ENCODE data around the gene KCNMA1. TPM values are rescaled to one million over a fixed set of nuclear protein-coding genes. Genes with fewer than 3 reads are reported as not detected.

The KCNMA1 gene
- total RNA-seq, 1 donor from 2014 or later: 0.21 TPM

DNA sequence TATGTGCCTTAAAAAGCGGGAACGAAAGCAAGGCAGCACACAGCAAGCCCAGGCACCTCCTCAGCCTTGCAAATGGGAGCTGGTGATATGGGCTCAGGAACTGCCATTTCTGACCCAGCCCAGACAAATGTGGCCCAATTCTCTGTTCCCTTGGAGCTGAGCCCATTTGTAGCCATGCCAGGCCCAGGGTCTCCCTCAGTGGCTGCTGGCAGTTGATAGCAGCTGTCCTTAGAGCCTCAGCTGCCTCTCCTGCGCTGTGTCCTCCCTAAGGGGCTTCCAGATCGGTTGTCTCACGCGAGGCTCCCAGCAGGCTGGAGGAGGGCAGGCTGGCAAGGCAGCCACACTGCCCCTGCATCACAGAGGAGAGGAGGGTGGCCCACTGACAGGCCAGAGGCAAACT lies 275.8 kb downstream of the KCNMA1 start:
- H3K4me1 Mint-ChIP-seq (ENCODE audit: low read depth): no peaks in the 10 kb centered on the region
- H3K36me3 Mint-ChIP-seq (ENCODE audit: low read depth): no peaks in the 10 kb centered on the region
- no peak overlapping the region for H3K4me3 Mint-ChIP-seq (ENCODE audit: low read depth)
- no peak for DNase-seq (ENCODE audit: low spot score)
- H3K27me3 Mint-ChIP-seq (ENCODE audit: low read depth): no peaks in the 10 kb centered on the region
- intact Hi-C loops (cut with micrococcal nuclease): no loop called here
- no peak overlapping the region for H3K27ac Mint-ChIP-seq
- no peaks in the 10 kb centered on the region for H3K9me3 Mint-ChIP-seq

DNA sequence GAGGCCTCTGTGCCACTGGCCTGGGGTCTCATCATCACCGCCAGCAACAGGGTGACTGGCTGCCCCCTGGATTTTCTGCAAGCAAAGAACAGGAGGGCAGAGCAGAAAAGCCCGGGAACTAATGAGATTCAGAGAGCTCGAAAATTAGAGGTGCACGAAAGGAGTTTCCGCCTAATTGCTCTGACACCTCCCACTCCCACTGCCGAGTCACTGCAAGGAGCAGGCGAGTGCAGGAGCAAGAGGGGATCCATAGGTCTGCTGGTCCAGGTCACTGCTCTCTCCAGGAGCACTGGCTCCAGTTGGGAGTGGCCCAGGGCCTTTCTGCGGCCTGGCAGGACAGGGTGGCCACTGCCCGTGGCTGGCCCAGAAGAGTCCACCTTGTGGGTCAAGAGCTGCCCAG lies 276.2 kb downstream of the KCNMA1 start:
- H3K36me3 Mint-ChIP-seq (ENCODE audit: low read depth): no peaks in the 10 kb centered on the region
- intact Hi-C loops (cut with micrococcal nuclease): no loop called here
- H3K9me3 Mint-ChIP-seq: no peaks in the 10 kb centered on the region
- no peak for DNase-seq (ENCODE audit: low spot score)
- H3K4me1 Mint-ChIP-seq (ENCODE audit: low read depth): no peaks in the 10 kb centered on the region
- no peak overlapping the region for H3K4me3 Mint-ChIP-seq (ENCODE audit: low read depth)
- H3K27ac Mint-ChIP-seq: no peak overlapping the region
- no peaks in the 10 kb centered on the region for H3K27me3 Mint-ChIP-seq (ENCODE audit: low read depth)

DNA sequence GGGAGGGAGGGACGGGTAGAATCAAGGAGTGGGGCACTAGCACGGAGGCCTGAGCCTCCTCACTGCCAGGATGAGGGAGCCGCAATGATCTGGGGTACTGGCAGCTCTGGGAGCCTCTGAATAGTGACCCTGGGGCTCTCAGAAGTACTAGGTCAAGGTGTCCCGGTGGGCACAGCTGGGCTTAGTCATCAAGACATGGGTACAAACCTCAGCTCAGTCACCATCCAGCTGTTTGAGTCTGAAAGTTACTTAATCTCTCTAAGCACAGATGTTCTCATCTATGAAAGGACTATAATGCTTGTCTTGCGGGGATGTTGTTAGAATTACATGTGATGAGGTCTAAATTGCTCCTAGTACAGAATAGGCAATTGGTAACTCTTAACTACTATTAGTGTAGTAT lies 276.8 kb downstream of the KCNMA1 start:
- H3K27me3 Mint-ChIP-seq (ENCODE audit: low read depth): no peaks in the 10 kb centered on the region
- DNase-seq (ENCODE audit: low spot score): no peak
- no peak overlapping the region for H3K4me3 Mint-ChIP-seq (ENCODE audit: low read depth)
- no peaks in the 10 kb centered on the region for H3K4me1 Mint-ChIP-seq (ENCODE audit: low read depth)
- no peak overlapping the region for H3K27ac Mint-ChIP-seq
- H3K9me3 Mint-ChIP-seq: no peaks in the 10 kb centered on the region
- intact Hi-C loops (cut with micrococcal nuclease): no loop called here
- H3K36me3 Mint-ChIP-seq (ENCODE audit: low read depth): no peaks in the 10 kb centered on the region

DNA sequence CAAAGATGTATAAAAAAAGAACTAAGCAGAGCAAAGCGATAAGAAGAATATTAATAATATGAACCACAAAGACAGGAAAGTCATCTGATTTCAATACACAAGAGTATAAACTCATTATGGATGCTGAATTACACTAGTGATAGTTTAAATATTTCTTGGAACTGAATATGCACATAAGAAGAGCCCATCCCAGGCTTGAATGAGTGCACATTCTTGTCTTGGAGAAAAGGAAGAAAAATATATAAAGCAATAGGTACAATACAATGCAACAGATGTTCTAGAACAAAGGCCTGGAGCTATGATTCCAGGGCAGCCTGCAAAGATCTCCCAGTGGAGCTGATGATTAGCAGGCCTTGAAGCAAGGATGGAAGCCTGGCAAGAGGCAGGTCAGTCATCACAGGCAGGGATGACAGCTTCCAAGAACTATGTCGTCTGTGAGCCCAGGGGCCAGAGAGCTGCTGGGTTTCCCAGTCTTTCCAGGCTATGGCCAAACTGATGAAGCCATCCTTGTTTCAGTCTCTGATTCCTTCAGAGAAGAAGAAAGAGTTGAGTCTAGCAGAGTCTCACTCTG lies 277.6 kb downstream of the KCNMA1 start:
- no peaks in the 10 kb centered on the region for H3K9me3 Mint-ChIP-seq
- no peaks in the 10 kb centered on the region for H3K27me3 Mint-ChIP-seq (ENCODE audit: low read depth)
- H3K36me3 Mint-ChIP-seq (ENCODE audit: low read depth): no peaks in the 10 kb centered on the region
- H3K27ac Mint-ChIP-seq: no peak overlapping the region
- intact Hi-C loops (cut with micrococcal nuclease): no loop called here
- no peaks in the 10 kb centered on the region for H3K4me1 Mint-ChIP-seq (ENCODE audit: low read depth)
- H3K4me3 Mint-ChIP-seq (ENCODE audit: low read depth): no peak overlapping the region
- no peak for DNase-seq (ENCODE audit: low spot score)

DNA sequence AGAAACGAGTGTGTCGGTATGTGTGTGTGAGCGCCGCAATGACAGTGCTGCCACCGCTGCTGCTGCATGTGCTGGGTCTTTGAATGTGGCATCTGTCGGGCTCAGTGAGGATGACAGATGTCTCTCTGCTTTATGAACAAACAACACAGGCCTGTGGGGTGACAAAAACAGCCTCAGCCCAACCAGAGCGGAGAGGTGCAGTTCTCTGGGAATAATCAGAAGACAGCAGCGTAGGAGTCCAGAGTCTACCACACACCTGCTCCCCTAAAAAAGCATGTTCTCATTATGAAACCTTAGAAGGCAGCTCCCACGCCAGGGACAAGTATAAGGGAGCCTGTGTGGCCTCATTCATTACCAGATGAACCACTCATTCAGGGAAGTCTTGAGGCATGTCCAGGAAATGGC lies 278.3 kb downstream of the KCNMA1 start:
- Mint-ChIP-seq H3K27me3 (ENCODE audit: low read depth) (no peaks in the 10 kb centered on the region), H3K4me3 (ENCODE audit: low read depth) (no peak overlapping the region), H3K36me3 (ENCODE audit: low read depth) (no peaks in the 10 kb centered on the region), H3K9me3 (no peaks in the 10 kb centered on the region), H3K27ac (no peak overlapping the region), H3K4me1 (ENCODE audit: low read depth) (no peaks in the 10 kb centered on the region)
- no peak for DNase-seq (ENCODE audit: low spot score)
- intact Hi-C loops (cut with micrococcal nuclease): no loop called here

DNA sequence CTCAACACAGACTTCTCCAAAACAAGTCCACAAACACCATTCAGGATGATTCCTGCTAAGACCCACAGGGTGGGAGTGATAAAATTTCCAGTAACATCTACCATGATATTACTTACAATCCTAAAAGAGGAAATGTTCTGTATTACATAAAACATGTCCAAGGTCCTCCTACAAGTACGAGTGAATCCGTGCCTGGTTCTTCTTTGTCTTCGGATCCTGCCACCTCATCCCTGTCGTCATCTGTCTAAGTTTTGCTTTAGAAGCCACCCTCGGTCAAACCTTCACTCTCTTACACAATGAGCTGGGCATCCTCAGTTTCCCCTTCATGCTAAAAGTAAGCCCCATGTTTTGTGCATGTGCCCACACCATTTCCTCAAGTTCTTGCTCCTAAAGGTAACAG lies 279.0 kb downstream of the KCNMA1 start:
- no peak for DNase-seq (ENCODE audit: low spot score)
- no peaks in the 10 kb centered on the region for H3K36me3 Mint-ChIP-seq (ENCODE audit: low read depth)
- H3K27me3 Mint-ChIP-seq (ENCODE audit: low read depth): no peaks in the 10 kb centered on the region
- no peaks in the 10 kb centered on the region for H3K4me1 Mint-ChIP-seq (ENCODE audit: low read depth)
- H3K4me3 Mint-ChIP-seq (ENCODE audit: low read depth): no peak overlapping the region
- no peak overlapping the region for H3K27ac Mint-ChIP-seq
- intact Hi-C loops (cut with micrococcal nuclease): no loop called here
- no peaks in the 10 kb centered on the region for H3K9me3 Mint-ChIP-seq

DNA sequence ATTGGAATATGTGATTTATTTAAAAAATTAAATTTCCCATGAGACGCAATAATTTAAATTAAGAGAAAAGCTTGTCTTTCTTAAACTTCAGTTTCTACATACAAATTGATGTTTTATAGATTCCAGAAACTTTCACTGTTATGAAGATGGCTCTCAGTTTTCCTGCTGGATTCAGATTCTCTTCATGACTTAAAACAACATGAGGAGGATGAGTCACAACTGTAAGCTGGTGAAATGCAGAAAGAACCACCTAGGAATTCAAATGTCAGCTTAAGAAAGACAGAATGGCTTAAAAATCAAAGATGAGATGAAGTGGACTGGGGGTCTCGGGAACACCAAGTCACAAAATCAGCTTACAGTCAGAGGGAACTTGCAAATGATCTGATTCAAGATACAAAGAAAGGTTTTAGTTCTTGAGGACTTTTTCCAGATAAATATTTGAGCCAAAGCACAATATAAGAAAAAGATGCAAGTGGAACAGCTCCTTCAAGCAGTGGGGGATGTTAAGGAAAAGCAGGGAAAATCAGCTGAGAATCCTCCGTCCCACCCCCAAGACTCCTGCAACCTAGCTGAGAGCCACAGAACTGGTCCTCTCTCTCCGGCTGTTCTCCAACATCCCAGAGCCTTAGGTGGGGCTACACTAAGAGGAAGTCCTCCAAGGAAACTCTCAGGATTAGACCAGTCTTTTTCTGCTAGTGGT lies 279.8 kb downstream of the KCNMA1 start:
- Mint-ChIP-seq H3K9me3 (no peaks in the 10 kb centered on the region), H3K4me1 (ENCODE audit: low read depth) (no peaks in the 10 kb centered on the region), H3K4me3 (ENCODE audit: low read depth) (no peak overlapping the region), H3K27ac (no peak overlapping the region), H3K27me3 (ENCODE audit: low read depth) (no peaks in the 10 kb centered on the region), H3K36me3 (ENCODE audit: low read depth) (no peaks in the 10 kb centered on the region)
- no peak for DNase-seq (ENCODE audit: low spot score)
- intact Hi-C loops (cut with micrococcal nuclease): no loop called here

DNA sequence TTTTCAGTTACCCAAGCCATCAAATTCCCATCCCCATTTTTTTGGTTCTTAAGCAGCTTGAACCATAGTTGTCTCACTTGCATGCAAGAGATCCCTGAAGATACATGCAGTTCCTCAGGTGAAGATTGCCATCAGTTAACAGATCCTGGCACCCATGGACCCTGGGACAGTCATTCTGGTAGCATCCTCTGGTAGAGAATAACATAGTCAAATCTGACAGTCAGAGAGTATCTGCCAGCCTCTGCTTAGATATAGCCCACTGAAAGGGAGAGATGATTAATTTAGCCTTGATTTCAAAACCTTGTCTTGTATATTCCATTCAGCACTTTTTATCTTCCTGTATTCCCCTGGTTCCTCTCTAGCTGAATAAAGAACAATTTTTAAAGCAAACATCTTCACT lies 280.4 kb downstream of the KCNMA1 start:
- Mint-ChIP-seq H3K27me3 (ENCODE audit: low read depth) (no peaks in the 10 kb centered on the region), H3K4me1 (ENCODE audit: low read depth) (no peaks in the 10 kb centered on the region), H3K27ac (no peak overlapping the region), H3K36me3 (ENCODE audit: low read depth) (no peaks in the 10 kb centered on the region), H3K9me3 (no peaks in the 10 kb centered on the region), H3K4me3 (ENCODE audit: low read depth) (no peak overlapping the region)
- DNase-seq (ENCODE audit: low spot score): no peak
- intact Hi-C loops (cut with micrococcal nuclease): no loop called here

DNA sequence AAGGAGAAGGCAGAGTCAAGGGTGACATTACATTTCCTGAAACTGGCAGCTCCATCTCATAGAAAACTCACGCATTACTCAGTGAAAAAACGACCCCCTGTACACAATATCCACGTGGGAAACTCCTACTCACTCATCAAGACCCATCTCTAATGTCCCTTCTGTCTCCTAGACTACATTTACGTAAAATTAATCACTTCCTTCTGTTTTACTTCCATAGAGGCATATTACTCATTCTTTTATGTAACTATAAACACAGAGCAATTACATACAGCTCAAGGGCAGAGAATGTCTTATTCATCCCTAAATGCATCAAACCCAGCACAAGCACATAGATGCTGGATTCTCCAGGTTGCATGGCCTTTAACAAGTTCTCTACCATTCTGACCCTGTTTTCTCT lies 281.8 kb downstream of the KCNMA1 start:
- intact Hi-C loops (cut with micrococcal nuclease): no loop called here
- Mint-ChIP-seq H3K27ac (no peak overlapping the region), H3K4me1 (ENCODE audit: low read depth) (peaks cover under 1% of the 10 kb centered on the region), H3K9me3 (no peaks in the 10 kb centered on the region), H3K27me3 (ENCODE audit: low read depth) (no peaks in the 10 kb centered on the region), H3K4me3 (ENCODE audit: low read depth) (no peak overlapping the region), H3K36me3 (ENCODE audit: low read depth) (no peaks in the 10 kb centered on the region)
- no peak for DNase-seq (ENCODE audit: low spot score)

DNA sequence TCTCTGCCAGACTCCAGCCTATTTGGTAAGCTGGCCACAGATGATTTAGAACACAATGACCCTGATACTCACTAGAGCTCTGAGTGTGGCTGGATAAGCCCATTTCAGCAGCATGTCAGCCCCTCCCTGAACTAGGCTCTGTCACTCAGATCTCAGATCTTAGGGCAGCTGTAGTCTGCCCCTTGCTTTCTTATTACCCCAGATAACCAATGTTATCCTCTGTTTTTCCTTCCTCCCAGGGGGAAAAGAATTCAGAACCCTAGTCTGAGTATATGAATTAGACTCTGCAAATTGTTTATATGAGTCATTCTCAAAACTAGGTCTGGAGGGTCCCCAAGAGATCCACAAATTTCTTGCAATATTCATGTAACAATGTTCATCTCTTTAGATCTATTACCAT lies 286.2 kb downstream of the KCNMA1 start:
- Mint-ChIP-seq H3K4me3 (ENCODE audit: low read depth) (no peak overlapping the region), H3K4me1 (ENCODE audit: low read depth) (peaks cover 2% of the 10 kb centered on the region), H3K27me3 (ENCODE audit: low read depth) (no peaks in the 10 kb centered on the region), H3K36me3 (ENCODE audit: low read depth) (no peaks in the 10 kb centered on the region), H3K27ac (no peak overlapping the region), H3K9me3 (no peaks in the 10 kb centered on the region)
- intact Hi-C loops (cut with micrococcal nuclease): no loop called here
- DNase-seq (ENCODE audit: low spot score): no peak

DNA sequence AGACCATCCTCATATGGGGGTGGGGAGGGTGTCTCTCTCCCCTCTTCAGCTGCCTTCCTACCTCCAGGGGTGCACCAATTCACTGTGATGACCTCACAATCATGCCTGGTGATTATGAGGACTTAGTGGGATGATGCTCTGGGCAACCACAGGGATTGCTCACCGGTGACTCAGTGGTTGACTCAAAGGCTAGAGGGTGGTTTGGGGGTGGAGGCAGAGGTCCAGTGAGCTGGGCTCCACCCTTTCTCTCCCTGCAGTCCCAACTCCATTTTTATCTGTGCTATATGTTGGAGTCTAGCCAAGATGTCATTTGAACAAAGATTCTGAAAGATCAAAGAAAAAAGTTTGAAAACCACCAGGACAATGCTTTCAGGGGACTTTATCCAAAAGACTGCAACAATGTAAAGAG lies 286.9 kb downstream of the KCNMA1 start:
- peaks cover 2% of the 10 kb centered on the region for H3K4me1 Mint-ChIP-seq (ENCODE audit: low read depth)
- no peaks in the 10 kb centered on the region for H3K9me3 Mint-ChIP-seq
- H3K4me3 Mint-ChIP-seq (ENCODE audit: low read depth): no peak overlapping the region
- no peak overlapping the region for H3K27ac Mint-ChIP-seq
- H3K27me3 Mint-ChIP-seq (ENCODE audit: low read depth): no peaks in the 10 kb centered on the region
- no peak for DNase-seq (ENCODE audit: low spot score)
- H3K36me3 Mint-ChIP-seq (ENCODE audit: low read depth): no peaks in the 10 kb centered on the region
- intact Hi-C loops (cut with micrococcal nuclease): no loop called here

DNA sequence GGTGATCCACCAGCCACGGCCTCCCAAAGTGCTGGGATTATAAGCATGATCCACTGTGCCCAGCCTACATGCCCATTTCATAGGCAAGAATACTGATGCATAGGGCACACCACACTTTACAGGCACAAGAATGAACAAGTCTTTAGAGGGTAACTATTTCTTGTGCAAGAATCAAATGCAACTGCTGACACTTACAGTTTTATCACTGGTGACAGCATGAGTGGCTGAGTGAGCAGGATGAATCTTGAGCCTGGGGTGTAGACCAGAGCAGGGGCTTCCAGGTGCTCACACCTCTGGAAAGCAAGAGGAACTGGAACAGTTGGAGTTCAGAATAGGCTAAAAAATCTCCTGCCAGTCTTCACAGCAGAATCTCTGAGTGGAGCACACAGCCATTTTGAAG lies 287.5 kb downstream of the KCNMA1 start:
- no peak for DNase-seq (ENCODE audit: low spot score)
- intact Hi-C loops (cut with micrococcal nuclease): no loop called here
- no peaks in the 10 kb centered on the region for H3K9me3 Mint-ChIP-seq
- H3K27me3 Mint-ChIP-seq (ENCODE audit: low read depth): no peaks in the 10 kb centered on the region
- no peaks in the 10 kb centered on the region for H3K36me3 Mint-ChIP-seq (ENCODE audit: low read depth)
- H3K4me3 Mint-ChIP-seq (ENCODE audit: low read depth): no peak overlapping the region
- peaks cover 2% of the 10 kb centered on the region for H3K4me1 Mint-ChIP-seq (ENCODE audit: low read depth)
- no peak overlapping the region for H3K27ac Mint-ChIP-seq

DNA sequence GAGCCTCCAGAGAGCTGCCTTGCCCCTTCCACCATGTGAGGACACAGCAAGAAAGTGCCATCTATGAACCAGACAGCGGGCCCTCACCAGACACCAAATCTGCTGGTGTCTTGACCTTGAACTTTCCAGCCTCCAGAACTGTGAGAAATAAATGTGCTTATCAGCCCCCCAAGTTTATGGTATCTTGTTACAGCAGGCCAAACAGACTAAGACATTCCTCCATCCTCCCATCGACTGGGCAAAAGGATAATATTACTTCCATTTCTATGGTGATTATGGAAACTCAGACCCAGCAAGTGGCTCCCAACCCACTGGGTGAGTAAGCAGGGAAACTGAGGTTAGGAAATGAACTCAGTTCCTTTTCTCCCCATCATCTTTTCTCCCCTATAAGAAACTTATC lies 288.4 kb downstream of the KCNMA1 start:
- Mint-ChIP-seq H3K27me3 (ENCODE audit: low read depth) (no peaks in the 10 kb centered on the region), H3K36me3 (ENCODE audit: low read depth) (no peaks in the 10 kb centered on the region), H3K4me1 (ENCODE audit: low read depth) (peaks cover 2% of the 10 kb centered on the region), H3K27ac (no peak overlapping the region), H3K4me3 (ENCODE audit: low read depth) (no peak overlapping the region), H3K9me3 (no peaks in the 10 kb centered on the region)
- DNase-seq (ENCODE audit: low spot score): no peak
- intact Hi-C loops (cut with micrococcal nuclease): no loop called here

DNA sequence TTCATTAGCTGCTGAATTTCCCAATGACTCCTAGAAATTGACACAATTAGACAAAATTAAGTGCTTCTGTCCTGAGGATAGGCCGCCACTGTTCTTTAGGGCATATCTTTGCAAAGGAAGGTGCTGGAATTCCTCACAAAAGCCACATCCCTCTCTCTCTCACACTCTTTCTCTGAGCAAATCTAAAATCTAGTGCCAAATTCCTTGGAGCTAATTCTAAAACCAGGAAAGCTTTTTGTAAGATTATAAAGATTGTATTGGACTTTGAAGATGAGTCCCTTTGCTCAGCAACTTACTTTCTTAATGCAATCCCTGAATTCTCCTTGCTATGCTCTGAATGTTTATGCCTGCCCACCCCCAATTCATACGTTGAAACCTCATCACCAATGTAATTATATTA lies 288.9 kb downstream of the KCNMA1 start:
- H3K27ac Mint-ChIP-seq: no peak overlapping the region
- H3K4me3 Mint-ChIP-seq (ENCODE audit: low read depth): no peak overlapping the region
- H3K36me3 Mint-ChIP-seq (ENCODE audit: low read depth): no peaks in the 10 kb centered on the region
- H3K4me1 Mint-ChIP-seq (ENCODE audit: low read depth): peaks cover 2% of the 10 kb centered on the region
- H3K27me3 Mint-ChIP-seq (ENCODE audit: low read depth): no peaks in the 10 kb centered on the region
- intact Hi-C loops (cut with micrococcal nuclease): no loop called here
- no peaks in the 10 kb centered on the region for H3K9me3 Mint-ChIP-seq
- DNase-seq (ENCODE audit: low spot score): no peak

Measured in activated T-helper 2 cell treated with anti-CD3 and anti-CD28 coated beads, Interferon-gamma antibody, Interleukin-2, Interleukin-4, amounts not matched to agents 10 μg/mL and 5 μg/mL and 100 μg/mL, durations not matched to agents 14 hours and 24 hours and 36 hours (primary cell).